GM12801 (cell line): Measurements from ENCODE around the gene TRABD2B.

Experiments used
- CTCF ChIP-seq: IDR thresholded peaks from one replicate; pipeline ENCODE4 v1.5.1; 2011; ENCODE audit warnings: control low read depth; ENCODE audit not compliant: insufficient read length; ENCODE audit errors: extremely low read depth

Gene TRABD2B

GRCh38 chr1:47911424-47911823 lies 85.8 kb downstream of the TRABD2B start:
- TF ChIP-seq CTCF: no peak

GRCh38 chr1:47908258-47908657 lies 88.9 kb downstream of the TRABD2B start:
- no peak for TF ChIP-seq CTCF

GRCh38 chr1:47907177-47907528 lies 90.0 kb downstream of the TRABD2B start:
- TF ChIP-seq CTCF: no peak

GRCh38 chr1:47906527-47907176 lies 90.5 kb downstream of the TRABD2B start:
- no peak for TF ChIP-seq CTCF

- TF ChIP-seq CTCF: no peak
Measured at GRCh38 chr1:47906009-47906432, 91.2 kb downstream of the TRABD2B start.

GRCh38 chr1:47903723-47904122 lies 93.5 kb downstream of the TRABD2B start:
- no peak for TF ChIP-seq CTCF

- TF ChIP-seq CTCF: no peak
Measured at GRCh38 chr1:47901001-47901575, 96.1 kb downstream of the TRABD2B start.
